Breast epithelium (tissue), 3 donors: ENCODE measurements around the gene CCDC24.

ENCODE experiments used
- CTCF ChIP-seq, 3 donors: fragments of 450-650 bp; IDR thresholded peaks; one replicate each; pipeline ENCODE4 v1.5.1; 2016 to 2017; ENCODE audit warnings: antibody characterized with exemption in 3 of 3, mild to moderate bottlenecking in 3 of 3, moderate library complexity in 3 of 3
- POLR2A ChIP-seq: fragments of 450-650 bp; IDR thresholded peaks from one replicate; pipeline ENCODE4 v1.6.1; 2016; ENCODE audit warnings: antibody characterized with exemption, mild to moderate bottlenecking, moderate library complexity
- POLR2AphosphoS5 ChIP-seq, 3 donors: sonication (generic); formaldehyde crosslinking; IDR thresholded peaks; one replicate each; pipeline ENCODE4 v1.6.1; 2017; ENCODE audit warnings: antibody characterized with exemption in 3 of 3

GRCh38 chr1:44002606-44003157, 11.3 kb downstream of the CCDC24 start:
- TF ChIP-seq POLR2AphosphoS5 (IDR thresholded peaks at IDR 0.05) (no peak), CTCF (IDR thresholded peaks at IDR 0.05) (no peak), POLR2A (no peak)
